Fibroblast of upper back skin (primary cell): ENCODE results near the gene LRRC73.
"Not testable (repeated sequence)": the region's sequence is repeated elsewhere in the genome, so short reads cannot be mapped to it uniquely, and the experiment has no call there.

Experiments used
- DNase-seq: peaks from one replicate; pipeline ENCODE4 v3.0.0-alpha.2; 2013

The LRRC73 gene

GRCh38 chr6:43509984-43510826 is at the start of gene LRRC73:
Gene LRRC73, minus strand, starts transcription at chr6:43510346. Its CDS starts 561 bp downstream, at chr6:43509785.
- DNase-seq = peak; percentile 71

- DNase-seq = no peak
Observed at GRCh38 chr6:43559328-43559727, 49.2 kb upstream of the LRRC73 start.

- not testable (repeated sequence) for DNase-seq
Observed at GRCh38 chr6:43557620-43558019, 47.5 kb upstream of the LRRC73 start.

GRCh38 chr6:43547222-43547621 is 37.1 kb upstream of the LRRC73 start:
- DNase-seq = no peak

- no peak for DNase-seq
Observed at GRCh38 chr6:43544461-43544860, 34.3 kb upstream of the LRRC73 start.

GRCh38 chr6:43541774-43542471 is 31.8 kb upstream of the LRRC73 start:
- no peak for DNase-seq

- DNase-seq = no peak
Observed at GRCh38 chr6:43540507-43540906, 30.4 kb upstream of the LRRC73 start.

- not testable (repeated sequence) for DNase-seq
Observed at GRCh38 chr6:43539409-43539808, 29.3 kb upstream of the LRRC73 start.

GRCh38 chr6:43538986-43539385 is 28.8 kb upstream of the LRRC73 start:
- DNase-seq = not testable (repeated sequence)

- peak; percentile 10 for DNase-seq
Observed at GRCh38 chr6:43532201-43532600, 22.1 kb upstream of the LRRC73 start.

GRCh38 chr6:43524483-43524961 is 14.4 kb upstream of the LRRC73 start:
- DNase-seq = no peak

- no peak for DNase-seq
Observed at GRCh38 chr6:43523284-43523683, 13.1 kb upstream of the LRRC73 start.

- DNase-seq = no peak
Observed at GRCh38 chr6:43522547-43523261, 12.6 kb upstream of the LRRC73 start.

GRCh38 chr6:43521836-43522235 is 11.7 kb upstream of the LRRC73 start:
- no peak for DNase-seq

- no peak for DNase-seq
Observed at GRCh38 chr6:43520097-43520496, 10.0 kb upstream of the LRRC73 start.

GRCh38 chr6:43517505-43518357 is 7.6 kb upstream of the LRRC73 start:
- DNase-seq = no peak

GRCh38 chr6:43516697-43517504 is 6.8 kb upstream of the LRRC73 start, which contains the start of the genes POLR1C and YIPF3:
Gene POLR1C, plus strand, starts transcription at chr6:43517089. Its CDS starts 21 bp downstream, at chr6:43517110.
Gene YIPF3, minus strand, starts transcription at chr6:43516926. Its CDS starts 119 bp downstream, at chr6:43516807.
- DNase-seq = peak; percentile 98

- no peak for DNase-seq
Observed at GRCh38 chr6:43516367-43516696, 6.2 kb upstream of the LRRC73 start.

GRCh38 chr6:43515808-43516207 is 5.7 kb upstream of the LRRC73 start:
- DNase-seq = no peak

GRCh38 chr6:43511824-43512415 is 1.8 kb upstream of the LRRC73 start:
- no peak for DNase-seq

- no peak for DNase-seq
Observed at GRCh38 chr6:43510827-43511163, 649 bp upstream of the LRRC73 start.
